Testis (tissue), 3 donors: ENCODE results near the gene PRTFDC1. TPM values are rescaled to one million over a fixed set of nuclear protein-coding genes. Genes with fewer than 3 reads are reported as not detected.

Experiments used
- DNase-seq: peaks from one replicate; pipeline ENCODE4 v3.0.0-alpha.2; 2019
- H3K27ac ChIP-seq, 2 donors: fragments of 200-600 bp; sonication (generic); one replicate each; pipeline ENCODE4 v1.5.1; 2019
- H3K27me3 ChIP-seq: fragments of 200-600 bp; sonication (generic); one replicate; pipeline ENCODE4 v1.5.1; 2019
- H3K36me3 ChIP-seq: fragments of 200-600 bp; sonication (generic); one replicate; pipeline ENCODE4 v1.5.1; 2017; ENCODE audit warnings: low read depth; ENCODE audit errors: missing control alignments
- H3K4me1 ChIP-seq: fragments of 200-600 bp; sonication (generic); one replicate; pipeline ENCODE4 v1.5.1; 2019
- H3K4me3 ChIP-seq, 2 donors: fragments of 200-600 bp; sonication (generic); one replicate each; pipeline ENCODE4 v1.5.1; 2017 to 2019
- H3K9me3 ChIP-seq: fragments of 200-600 bp; sonication (generic); one replicate; pipeline ENCODE4 v1.5.1; 2017
- POLR2A ChIP-seq: fragments of 450-650 bp; IDR thresholded peaks from one replicate; pipeline ENCODE4 v1.6.1; 2017; ENCODE audit warnings: antibody characterized with exemption, mild to moderate bottlenecking, moderate library complexity
- WGBS, 2 donors: methylation state at CpG; one replicate each; pipeline ENCODE4 v1.1.5; 2018; 5-methylcytosine and 5-hydroxymethylcytosine counted together
- intact Hi-C: fragments of 100-400 bp; cut with DNase I; formaldehyde crosslinking; loops from one replicate; pipeline ENCODE4 v1.15.1; 2023; ENCODE audit warnings: low total_unique reads
- polyA plus RNA-seq: library from polyadenylated mRNA; stranded (reverse); fragments of 350-450 nt; fragmentation: Illumina TruSeq; extraction: RNeasy Lipid Tissue Mini Kit (QIAGEN cat#74804); gene quantifications from one replicate; pipeline ENCODE4 v1.2.3, GENCODE V29; 2014; ENCODE audit warnings: low read depth, low replicate concordance; ENCODE audit not compliant: insufficient read depth
- total RNA-seq, 2 donors: library from RNA; depleted of rRNA; stranded (reverse); fragments of >200 nt; gene quantifications; one replicate each; pipeline ENCODE4 v1.2.3, GENCODE V29; 2016
- TF ChIP-seq, protein P1 (sequence below), 3 experiments: fragments of 450-650 bp in 2 of 3; fragments of 200-600 bp in 1 of 3; sonication (generic) in 1 of 3; IDR thresholded peaks; one replicate each; pipeline ENCODE4 v1.5.1; 2016 to 2019; ENCODE audit warnings: antibody characterized with exemption in 3 of 3, mild to moderate bottlenecking in 2 of 3, moderate library complexity in 1 of 3

PRTFDC1 gene
- total and polyA plus RNA-seq, 3 donors from 2014 or later = 1.2 to 3.5 (median 2.7) TPM

DNA sequence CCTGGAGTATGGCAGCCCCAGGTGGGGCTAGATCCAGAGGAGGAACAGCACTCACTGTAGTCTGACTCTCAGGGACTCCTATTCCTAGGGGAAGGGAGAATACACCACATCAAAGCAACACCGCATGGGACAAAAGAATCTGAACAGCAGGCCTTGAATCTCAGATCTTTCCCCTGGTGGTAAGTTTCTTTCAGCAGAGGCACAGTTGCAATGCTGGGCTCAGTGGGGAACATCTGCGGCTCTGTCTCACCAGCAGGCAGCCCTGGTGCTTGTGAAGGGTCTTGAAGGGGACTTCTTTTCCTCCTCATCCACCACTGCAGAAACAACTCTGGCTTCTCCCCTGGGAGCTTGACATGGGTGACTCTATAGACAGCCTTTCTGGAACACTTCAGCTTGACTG lies 117.5 kb downstream of the PRTFDC1 start:
- no peaks in the 10 kb centered on the region for H3K9me3 ChIP-seq
- intact Hi-C loops = no loop called here
- no peak overlapping the region for H3K4me3 ChIP-seq
- no peaks in the 10 kb centered on the region for H3K36me3 ChIP-seq
- no peaks in the 10 kb centered on the region for H3K27me3 ChIP-seq
- H3K27ac ChIP-seq = no peak overlapping the region
- 73 to 94% methylated on average over 2 of the region's 2 CpGs for WGBS, 2 donors
- no peak for DNase-seq
- TF ChIP-seq, protein P1, sequence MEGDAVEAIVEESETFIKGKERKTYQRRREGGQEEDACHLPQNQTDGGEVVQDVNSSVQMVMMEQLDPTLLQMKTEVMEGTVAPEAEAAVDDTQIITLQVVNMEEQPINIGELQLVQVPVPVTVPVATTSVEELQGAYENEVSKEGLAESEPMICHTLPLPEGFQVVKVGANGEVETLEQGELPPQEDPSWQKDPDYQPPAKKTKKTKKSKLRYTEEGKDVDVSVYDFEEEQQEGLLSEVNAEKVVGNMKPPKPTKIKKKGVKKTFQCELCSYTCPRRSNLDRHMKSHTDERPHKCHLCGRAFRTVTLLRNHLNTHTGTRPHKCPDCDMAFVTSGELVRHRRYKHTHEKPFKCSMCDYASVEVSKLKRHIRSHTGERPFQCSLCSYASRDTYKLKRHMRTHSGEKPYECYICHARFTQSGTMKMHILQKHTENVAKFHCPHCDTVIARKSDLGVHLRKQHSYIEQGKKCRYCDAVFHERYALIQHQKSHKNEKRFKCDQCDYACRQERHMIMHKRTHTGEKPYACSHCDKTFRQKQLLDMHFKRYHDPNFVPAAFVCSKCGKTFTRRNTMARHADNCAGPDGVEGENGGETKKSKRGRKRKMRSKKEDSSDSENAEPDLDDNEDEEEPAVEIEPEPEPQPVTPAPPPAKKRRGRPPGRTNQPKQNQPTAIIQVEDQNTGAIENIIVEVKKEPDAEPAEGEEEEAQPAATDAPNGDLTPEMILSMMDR (IDR thresholded peaks at IDR 0.05) = no peak
- TF ChIP-seq POLR2A = no peak
- no peaks in the 10 kb centered on the region for H3K4me1 ChIP-seq

DNA sequence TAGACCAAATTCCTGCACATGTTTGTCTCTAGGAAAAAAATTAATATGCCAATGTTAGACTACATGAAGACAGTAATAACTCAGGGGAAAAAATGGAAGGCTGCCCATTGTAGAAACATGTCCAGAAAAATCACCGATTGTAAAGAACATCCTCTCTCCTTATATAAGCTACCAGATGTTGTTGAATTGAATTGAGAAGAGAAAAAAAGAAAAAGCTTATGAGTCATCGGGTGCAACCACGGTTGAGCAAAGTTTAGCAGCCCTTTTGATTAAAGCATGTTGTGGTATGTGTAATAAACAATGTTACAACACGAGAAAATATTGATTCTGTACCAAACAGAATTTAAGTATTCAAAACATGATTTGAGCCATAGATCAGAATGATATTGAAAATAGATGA lies 126.4 kb downstream of the PRTFDC1 start:
- 28 to 32% methylated on average over 4 of the region's 4 CpGs for WGBS, 2 donors
- H3K36me3 ChIP-seq = no peaks in the 10 kb centered on the region

DNA sequence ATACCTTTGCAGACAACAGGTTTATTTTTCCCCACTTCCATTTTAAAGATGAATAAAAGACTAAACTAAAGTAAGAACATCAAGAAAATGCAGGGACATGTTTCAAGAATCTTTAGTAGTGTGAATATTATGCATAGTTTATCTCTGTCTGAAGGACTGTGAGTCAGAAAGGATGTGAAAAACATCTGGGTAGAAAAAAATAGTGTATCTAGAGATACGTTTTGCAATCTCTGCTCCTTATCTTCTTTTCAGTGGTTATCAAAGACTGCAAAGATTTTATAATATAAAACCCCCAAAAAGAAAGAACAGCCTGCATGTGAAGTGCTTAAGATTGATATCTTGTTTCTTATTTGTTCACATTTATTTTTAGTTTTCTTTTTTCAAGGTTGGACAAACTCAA lies 126.9 kb downstream of the PRTFDC1 start:
- Histone ChIP-seq H3K27ac (no peak overlapping the region), H3K9me3 (no peaks in the 10 kb centered on the region), H3K36me3 (no peaks in the 10 kb centered on the region), H3K4me3 (no peak overlapping the region), H3K4me1 (no peaks in the 10 kb centered on the region), H3K27me3 (no peaks in the 10 kb centered on the region)
- WGBS, 2 donors = 16 to 20% methylated on average over 1 of the region's 1 CpG
- TF ChIP-seq POLR2A = no peak
- TF ChIP-seq, protein P1 (IDR thresholded peaks at IDR 0.05) = no peak
- no peak for DNase-seq
- intact Hi-C loops = no loop called here

More for the DNA sequence above, 126.4 kb downstream of the PRTFDC1 start:
- Histone ChIP-seq H3K27me3 (no peaks in the 10 kb centered on the region), H3K4me3 (no peak overlapping the region), H3K4me1 (no peaks in the 10 kb centered on the region), H3K27ac (no peak overlapping the region), H3K9me3 (no peaks in the 10 kb centered on the region)
- DNase-seq = no peak
- intact Hi-C loops = no loop called here
- TF ChIP-seq, protein P1 (IDR thresholded peaks at IDR 0.05) = no peak
- no peak for TF ChIP-seq POLR2A

DNA sequence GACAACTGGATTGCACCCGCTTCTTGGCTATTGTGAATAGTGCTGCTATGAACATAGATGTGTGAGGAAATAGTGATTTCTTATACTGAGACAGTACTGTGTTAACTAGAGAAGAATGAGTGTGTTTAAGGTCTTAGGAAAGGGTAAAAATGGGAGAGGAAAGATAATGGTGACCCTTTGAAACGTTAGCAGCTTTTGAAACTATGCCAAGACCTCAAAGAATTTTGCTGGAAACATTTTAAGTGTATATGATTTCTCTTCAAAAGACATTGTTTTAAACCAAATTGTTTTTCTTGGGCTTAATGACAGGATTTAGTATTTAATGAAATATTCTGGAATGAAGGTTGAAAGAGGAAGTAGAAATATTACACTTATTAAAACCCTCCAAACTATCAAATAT lies 127.9 kb downstream of the PRTFDC1 start:
- no peaks in the 10 kb centered on the region for H3K36me3 ChIP-seq
- H3K4me1 ChIP-seq = no peaks in the 10 kb centered on the region
- H3K27ac ChIP-seq = no peak overlapping the region
- 64% methylated on average over 2 of the region's 2 CpGs for WGBS, 2 donors
- TF ChIP-seq, protein P1 (IDR thresholded peaks at IDR 0.05) = no peak
- no peak for TF ChIP-seq POLR2A
- H3K9me3 ChIP-seq = no peaks in the 10 kb centered on the region
- H3K27me3 ChIP-seq = no peaks in the 10 kb centered on the region
- H3K4me3 ChIP-seq = no peak overlapping the region
- intact Hi-C loops = no loop called here
- DNase-seq = no peak

DNA sequence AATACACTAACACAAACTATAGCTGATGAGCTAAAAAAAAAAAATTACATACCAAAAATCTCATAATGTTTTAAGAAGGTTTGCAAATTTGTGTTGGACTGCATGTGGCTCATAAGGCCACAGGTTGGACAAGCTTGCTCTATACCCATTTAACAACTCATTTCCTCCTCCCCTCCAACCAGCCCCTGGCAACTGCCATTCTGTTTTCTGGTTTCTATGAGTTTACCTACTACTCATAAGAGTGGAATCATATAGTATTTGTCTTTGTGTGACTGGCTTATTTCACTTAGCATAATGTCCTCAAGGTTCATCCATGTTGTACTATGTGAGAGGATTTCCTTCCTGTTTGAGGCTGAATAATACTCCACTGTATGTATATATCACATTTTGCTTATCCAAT lies 128.3 kb downstream of the PRTFDC1 start:
- intact Hi-C loops = no loop called here
- no peak for TF ChIP-seq POLR2A
- Histone ChIP-seq H3K9me3 (no peaks in the 10 kb centered on the region), H3K4me3 (no peak overlapping the region), H3K36me3 (no peaks in the 10 kb centered on the region), H3K4me1 (no peaks in the 10 kb centered on the region), H3K27me3 (no peaks in the 10 kb centered on the region), H3K27ac (no peak overlapping the region)
- DNase-seq = no peak
